ENCODE measurements around the gene RNF135. TPM values are rescaled to one million over a fixed set of nuclear protein-coding genes. Genes with fewer than 3 reads are reported as not detected.
A peak's percentile ranks its signal among the peaks of the same experiment; 100 is the strongest.
"Not testable (repeated sequence)": the region's sequence is repeated elsewhere in the genome, so short reads cannot be mapped to it uniquely, and the experiment has no call there.

Gene RNF135
- total RNA-seq: 13.7 TPM

GRCh38 chr17:30970831-30971567 lies at the start of gene RNF135:
Gene RNF135 (plus strand): TSS chr17:30971039. CDS start chr17:30971074, 35 bp downstream.
- peak; percentile 92 for DNase-seq

- DNase-seq: peak; percentile 20
These were observed 49.2 kb upstream of the RNF135 start, which contains the start of gene ADAP2 for GRCh38 chr17:30921544-30922196. Gene ADAP2 (plus strand): TSS chr17:30921945. CDS start chr17:30922015, 70 bp downstream.

GRCh38 chr17:30922235-30923030 lies 48.4 kb upstream of the RNF135 start:
- DNase-seq: no peak

- DNase-seq: no peak
These were observed 46.5 kb upstream of the RNF135 start for GRCh38 chr17:30924341-30924740.

GRCh38 chr17:30926516-30926915 lies 44.3 kb upstream of the RNF135 start:
- no peak for DNase-seq

GRCh38 chr17:30927756-30928155 lies 43.1 kb upstream of the RNF135 start:
- DNase-seq: no peak

GRCh38 chr17:30928584-30928983 lies 42.3 kb upstream of the RNF135 start:
- DNase-seq: no peak

- DNase-seq: no peak
These were observed 41.7 kb upstream of the RNF135 start for GRCh38 chr17:30929081-30929633.

- not testable (repeated sequence) for DNase-seq
These were observed 41.0 kb upstream of the RNF135 start for GRCh38 chr17:30929861-30930260.

GRCh38 chr17:30930495-30930894 lies 40.3 kb upstream of the RNF135 start:
- DNase-seq: no peak

GRCh38 chr17:30931582-30931981 lies 39.3 kb upstream of the RNF135 start:
- DNase-seq: not testable (repeated sequence)

- no peak for DNase-seq
These were observed 36.9 kb upstream of the RNF135 start for GRCh38 chr17:30933966-30934365.

GRCh38 chr17:30939051-30939689 lies 31.7 kb upstream of the RNF135 start:
- DNase-seq: no peak

- no peak for DNase-seq
These were observed 28.3 kb upstream of the RNF135 start for GRCh38 chr17:30942308-30943079.

- DNase-seq: no peak
These were observed 23.0 kb upstream of the RNF135 start for GRCh38 chr17:30947796-30948195.

GRCh38 chr17:30950189-30950588 lies 20.6 kb upstream of the RNF135 start:
- no peak for DNase-seq

GRCh38 chr17:30950669-30951399 lies 20.0 kb upstream of the RNF135 start:
- DNase-seq: peak; percentile 78

- no peak for DNase-seq
These were observed 18.0 kb upstream of the RNF135 start for GRCh38 chr17:30952638-30953393.

GRCh38 chr17:30954046-30954830 lies 16.6 kb upstream of the RNF135 start:
- no peak for DNase-seq
